ENCODE data around the gene ARID5A.

DNA sequence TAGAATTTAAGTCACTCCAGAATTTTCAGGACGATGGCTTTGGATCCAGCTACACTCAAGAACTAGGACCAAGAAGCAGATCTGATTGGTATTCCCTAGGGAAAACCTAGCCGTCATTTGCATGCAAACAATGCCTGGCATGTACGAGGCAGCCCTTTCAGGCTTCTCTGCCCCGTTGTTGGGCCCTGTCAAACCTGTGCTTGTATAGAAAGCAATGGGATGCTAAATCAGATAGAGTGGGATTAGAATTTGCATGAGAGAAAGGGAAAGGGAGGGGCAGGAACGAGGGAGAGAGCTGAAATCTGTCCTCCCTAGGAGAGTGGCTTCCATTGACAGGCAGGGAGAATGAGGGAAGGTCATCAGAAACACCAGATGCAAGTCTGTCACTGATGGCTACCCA is 28.6 kb downstream of the ARID5A start:
- TF ChIP-seq, protein P1, sequence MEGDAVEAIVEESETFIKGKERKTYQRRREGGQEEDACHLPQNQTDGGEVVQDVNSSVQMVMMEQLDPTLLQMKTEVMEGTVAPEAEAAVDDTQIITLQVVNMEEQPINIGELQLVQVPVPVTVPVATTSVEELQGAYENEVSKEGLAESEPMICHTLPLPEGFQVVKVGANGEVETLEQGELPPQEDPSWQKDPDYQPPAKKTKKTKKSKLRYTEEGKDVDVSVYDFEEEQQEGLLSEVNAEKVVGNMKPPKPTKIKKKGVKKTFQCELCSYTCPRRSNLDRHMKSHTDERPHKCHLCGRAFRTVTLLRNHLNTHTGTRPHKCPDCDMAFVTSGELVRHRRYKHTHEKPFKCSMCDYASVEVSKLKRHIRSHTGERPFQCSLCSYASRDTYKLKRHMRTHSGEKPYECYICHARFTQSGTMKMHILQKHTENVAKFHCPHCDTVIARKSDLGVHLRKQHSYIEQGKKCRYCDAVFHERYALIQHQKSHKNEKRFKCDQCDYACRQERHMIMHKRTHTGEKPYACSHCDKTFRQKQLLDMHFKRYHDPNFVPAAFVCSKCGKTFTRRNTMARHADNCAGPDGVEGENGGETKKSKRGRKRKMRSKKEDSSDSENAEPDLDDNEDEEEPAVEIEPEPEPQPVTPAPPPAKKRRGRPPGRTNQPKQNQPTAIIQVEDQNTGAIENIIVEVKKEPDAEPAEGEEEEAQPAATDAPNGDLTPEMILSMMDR (IDR thresholded peaks at IDR 0.05 in 2 of 3, conservative IDR thresholded peaks at IDR 0.05 in 1 of 3; ENCODE audit: insufficient read depth in 2 of 3, low read depth in 1 of 3, low read length in 3 of 3) = no peak
- TF ChIP-seq, protein P2, sequence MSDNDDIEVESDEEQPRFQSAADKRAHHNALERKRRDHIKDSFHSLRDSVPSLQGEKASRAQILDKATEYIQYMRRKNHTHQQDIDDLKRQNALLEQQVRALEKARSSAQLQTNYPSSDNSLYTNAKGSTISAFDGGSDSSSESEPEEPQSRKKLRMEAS (CRISPR knock-in tag; IDR thresholded peaks at IDR 0.05) = no peak
